ENCODE results near the gene TOPAZ1. TPM values are rescaled to one million over a fixed set of nuclear protein-coding genes. Genes with fewer than 3 reads are reported as not detected.

TOPAZ1 gene
- total and polyA plus RNA-seq, 2 of the 13 experiments (the other 11 are each of a cell fraction or from before 2014, with no cell fraction given), result not detected

GRCh38 chr3:44359146-44359751 is 117.6 kb downstream of the TOPAZ1 start (continued):
- TF ChIP-seq CTCF (CRISPR knock-in tag; IDR thresholded peaks at IDR 0.05) (0 out of 2 replicates have a peak, but pooled peaks have one; percentile 4), ZNF501 (CRISPR knock-in tag; IDR thresholded peaks at IDR 0.05) (0 out of 2 replicates have a peak, but pooled peaks have one; percentile 37), MIER3 (CRISPR knock-in tag; IDR thresholded peaks at IDR 0.05; ENCODE audit: borderline replicate concordance) (peak; percentile 66; the same call in 1 of the 2 replicates), SRF (IDR thresholded peaks at IDR 0.05; ENCODE audit: low read depth, low read length) (no peak), ZNF788 (CRISPR knock-in tag; IDR thresholded peaks at IDR 0.05; ENCODE audit: borderline replicate concordance) (peak; percentile 79; the same call in 1 of the 2 replicates), ZNF703 (CRISPR knock-in tag; IDR thresholded peaks at IDR 0.05; ENCODE audit: borderline replicate concordance) (0 out of 2 replicates have a peak, but pooled peaks have one; percentile 48), HMGXB3 (CRISPR knock-in tag; IDR thresholded peaks at IDR 0.05; ENCODE audit: borderline replicate concordance) (peak; percentile 77; the same call in 1 of the 2 replicates), ZSCAN31 (CRISPR knock-in tag; IDR thresholded peaks at IDR 0.05; ENCODE audit: low read depth) (peak; percentile 54; the same call in 1 of the 2 replicates), RXRA (CRISPR knock-in tag; IDR thresholded peaks at IDR 0.05) (peak; percentile 91; the same call in 1 of the 2 replicates), NR2F2 (IDR thresholded peaks at IDR 0.05; ENCODE audit: borderline replicate concordance, low read depth) (peak; percentile 99), SMYD3 (CRISPR knock-in tag; IDR thresholded peaks at IDR 0.05) (peak; percentile 52; the same call in 1 of the 2 replicates), DNMT3B (CRISPR knock-in tag; conservative IDR thresholded peaks at IDR 0.05) (no peak), TBX2 (CRISPR knock-in tag; IDR thresholded peaks at IDR 0.05; ENCODE audit: borderline replicate concordance) (peak; percentile 95), ZMYM3 (CRISPR knock-in tag; IDR thresholded peaks at IDR 0.05) (peak; percentile 90), HOXA3 (CRISPR knock-in tag; IDR thresholded peaks at IDR 0.05) (peak; percentile 68; the same call in 1 of the 2 replicates), ZMAT5 (CRISPR knock-in tag; IDR thresholded peaks at IDR 0.05; ENCODE audit: borderline replicate concordance, low read depth) (no peak), ZKSCAN8 (CRISPR knock-in tag; IDR thresholded peaks at IDR 0.05; ENCODE audit: borderline replicate concordance) (peak; percentile 82; the same call in 1 of the 2 replicates), ZNF562 (CRISPR knock-in tag; IDR thresholded peaks at IDR 0.05; ENCODE audit: borderline replicate concordance) (no peak)
- TF ChIP-seq, protein P1, sequence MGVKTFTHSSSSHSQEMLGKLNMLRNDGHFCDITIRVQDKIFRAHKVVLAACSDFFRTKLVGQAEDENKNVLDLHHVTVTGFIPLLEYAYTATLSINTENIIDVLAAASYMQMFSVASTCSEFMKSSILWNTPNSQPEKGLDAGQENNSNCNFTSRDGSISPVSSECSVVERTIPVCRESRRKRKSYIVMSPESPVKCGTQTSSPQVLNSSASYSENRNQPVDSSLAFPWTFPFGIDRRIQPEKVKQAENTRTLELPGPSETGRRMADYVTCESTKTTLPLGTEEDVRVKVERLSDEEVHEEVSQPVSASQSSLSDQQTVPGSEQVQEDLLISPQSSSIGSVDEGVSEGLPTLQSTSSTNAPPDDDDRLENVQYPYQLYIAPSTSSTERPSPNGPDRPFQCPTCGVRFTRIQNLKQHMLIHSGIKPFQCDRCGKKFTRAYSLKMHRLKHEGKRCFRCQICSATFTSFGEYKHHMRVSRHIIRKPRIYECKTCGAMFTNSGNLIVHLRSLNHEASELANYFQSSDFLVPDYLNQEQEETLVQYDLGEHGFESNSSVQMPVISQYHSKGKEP (CRISPR knock-in tag; IDR thresholded peaks at IDR 0.05), result no peak
- TF ChIP-seq, protein P2, sequence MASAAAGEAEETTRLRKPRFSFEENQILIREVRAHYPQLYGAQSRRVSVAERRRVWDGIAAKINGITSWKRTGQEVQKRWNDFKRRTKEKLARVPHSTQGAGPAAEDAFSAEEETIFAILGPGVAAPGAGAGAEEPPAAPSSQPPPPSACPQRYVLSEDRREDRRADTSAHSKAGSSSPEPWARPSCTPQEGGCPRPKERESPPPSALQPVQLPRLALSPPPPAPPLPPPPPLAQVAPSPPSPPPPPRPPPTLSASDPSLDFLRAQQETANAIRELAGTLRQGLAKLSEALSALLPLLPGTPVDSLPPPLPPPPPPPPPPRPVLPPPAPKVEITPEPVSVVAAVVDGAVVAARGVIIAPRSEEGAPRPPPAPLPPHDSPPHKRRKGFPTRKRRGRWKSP (CRISPR knock-in tag; IDR thresholded peaks at IDR 0.05), result peak; percentile 77; the same call in 1 of the 2 replicates

All from HepG2 (cell line).